Neural cell (in vitro differentiated cells): Measurements from ENCODE around the gene DENND5A.

Source experiments
- CTCF ChIP-seq: fragments of 450-650 bp; IDR thresholded peaks from 2 replicates; pipeline ENCODE4 v1.5.1; 2014; ENCODE audit warnings: antibody characterized with exemption, mild to moderate bottlenecking, moderate library complexity; ENCODE audit not compliant: poor library complexity, severe bottlenecking
- EZH2 ChIP-seq: fragments of 200-600, 300-800 bp; shearing (Covaris generic), sonication (generic); IDR thresholded peaks from 2 replicates; pipeline ENCODE4 v1.6.1; 2014; ENCODE audit warnings: antibody characterized with exemption, low read length, borderline replicate concordance, mild to moderate bottlenecking; ENCODE audit not compliant: insufficient read depth, poor library complexity, severe bottlenecking
- POLR2AphosphoS5 ChIP-seq: IDR thresholded peaks from 2 replicates; pipeline ENCODE4 v1.6.1; 2012
- RAD21 ChIP-seq: fragments of 450-650 bp; conservative IDR thresholded peaks from 2 replicates; pipeline ENCODE4 v1.6.1; 2014; ENCODE audit warnings: antibody characterized with exemption, mild to moderate bottlenecking, moderate library complexity
- REST ChIP-seq: IDR thresholded peaks from 2 replicates; pipeline ENCODE4 v1.6.1; 2012; ENCODE audit warnings: borderline replicate concordance
- TAF1 ChIP-seq: IDR thresholded peaks from 2 replicates; pipeline ENCODE4 v1.6.1; 2012; ENCODE audit warnings: low read depth

GRCh38 chr11:9172389-9172788 lies 92.8 kb downstream of the DENND5A start:
- TF ChIP-seq CTCF = no peak
- TF ChIP-seq POLR2AphosphoS5 = no peak
- TF ChIP-seq EZH2 = no peak
- TF ChIP-seq TAF1 = no peak
- TF ChIP-seq REST = no peak
- no peak for TF ChIP-seq RAD21
